NB4 (cell line): ENCODE measurements around the gene ZMYND15.

Experiments
- MYC ChIP-seq: IDR thresholded peaks from 2 replicates; pipeline ENCODE4 v1.6.1; 2011; ENCODE audit warnings: low read depth, low read length
- TF ChIP-seq, protein P1 (sequence below): IDR thresholded peaks from one replicate; pipeline ENCODE4 v1.5.1; 2012; ENCODE audit warnings: low read depth, low read length
- TF ChIP-seq, protein P2 (sequence below): IDR thresholded peaks from 2 replicates; pipeline ENCODE4 v1.6.1; 2011; ENCODE audit warnings: low read depth, low read length

DNA sequence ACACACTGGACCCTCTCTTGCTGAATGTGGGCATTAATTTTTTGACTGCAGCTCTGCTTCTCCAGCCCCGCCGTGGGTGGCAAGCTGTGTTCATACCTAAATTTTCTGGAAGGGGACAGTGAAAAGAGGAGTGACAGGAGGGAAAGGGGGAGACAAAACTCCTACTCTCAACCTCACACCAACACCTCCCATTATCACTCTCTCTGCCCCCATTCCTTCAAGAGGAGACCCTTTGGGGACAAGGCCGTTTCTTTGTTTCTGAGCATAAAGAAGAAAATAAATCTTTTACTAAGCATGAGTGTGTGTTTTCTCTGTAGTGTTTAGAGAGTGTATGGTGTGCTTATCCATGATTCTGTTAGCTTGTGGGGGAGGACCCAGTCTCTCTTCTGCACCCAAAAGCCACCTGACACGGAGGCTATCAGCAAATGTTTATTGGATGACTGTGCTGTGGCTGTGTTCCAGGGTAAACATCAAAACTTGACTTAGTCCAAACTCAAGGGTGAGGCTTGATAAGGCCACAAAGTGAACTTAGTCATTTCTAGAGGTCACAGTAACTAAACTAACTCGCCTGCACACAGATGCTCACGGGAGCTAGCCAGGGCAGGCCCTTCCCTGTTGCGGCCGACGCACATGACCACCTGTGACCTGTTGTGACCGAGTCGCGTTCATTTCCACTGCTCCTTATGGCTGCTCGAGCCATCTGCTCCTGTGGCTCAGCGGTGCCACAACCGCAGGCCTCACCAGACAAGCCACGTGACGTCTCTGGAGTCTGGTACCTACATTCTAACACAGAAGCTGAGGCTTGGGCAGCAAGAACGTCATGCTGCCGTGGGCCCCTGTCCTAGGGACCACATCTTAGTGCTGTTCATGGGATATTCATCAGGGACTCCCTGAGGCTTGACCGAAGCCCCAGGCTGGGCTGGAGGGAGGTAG is 18.2 kb upstream of the ZMYND15 start:
- TF ChIP-seq, protein P1, sequence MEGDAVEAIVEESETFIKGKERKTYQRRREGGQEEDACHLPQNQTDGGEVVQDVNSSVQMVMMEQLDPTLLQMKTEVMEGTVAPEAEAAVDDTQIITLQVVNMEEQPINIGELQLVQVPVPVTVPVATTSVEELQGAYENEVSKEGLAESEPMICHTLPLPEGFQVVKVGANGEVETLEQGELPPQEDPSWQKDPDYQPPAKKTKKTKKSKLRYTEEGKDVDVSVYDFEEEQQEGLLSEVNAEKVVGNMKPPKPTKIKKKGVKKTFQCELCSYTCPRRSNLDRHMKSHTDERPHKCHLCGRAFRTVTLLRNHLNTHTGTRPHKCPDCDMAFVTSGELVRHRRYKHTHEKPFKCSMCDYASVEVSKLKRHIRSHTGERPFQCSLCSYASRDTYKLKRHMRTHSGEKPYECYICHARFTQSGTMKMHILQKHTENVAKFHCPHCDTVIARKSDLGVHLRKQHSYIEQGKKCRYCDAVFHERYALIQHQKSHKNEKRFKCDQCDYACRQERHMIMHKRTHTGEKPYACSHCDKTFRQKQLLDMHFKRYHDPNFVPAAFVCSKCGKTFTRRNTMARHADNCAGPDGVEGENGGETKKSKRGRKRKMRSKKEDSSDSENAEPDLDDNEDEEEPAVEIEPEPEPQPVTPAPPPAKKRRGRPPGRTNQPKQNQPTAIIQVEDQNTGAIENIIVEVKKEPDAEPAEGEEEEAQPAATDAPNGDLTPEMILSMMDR = no peak
- TF ChIP-seq, protein P2, sequence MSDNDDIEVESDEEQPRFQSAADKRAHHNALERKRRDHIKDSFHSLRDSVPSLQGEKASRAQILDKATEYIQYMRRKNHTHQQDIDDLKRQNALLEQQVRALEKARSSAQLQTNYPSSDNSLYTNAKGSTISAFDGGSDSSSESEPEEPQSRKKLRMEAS = no peak
- TF ChIP-seq MYC = no peak
